ENCODE data around the gene KIAA2012.
A peak's percentile ranks its signal among the peaks of the same experiment; 100 is the strongest.

Gene KIAA2012

GRCh38 chr2:202030691-202031090 is 42.4 kb upstream of the KIAA2012 start:
- peaks cover 4% of the 10 kb centered on the region for H3K4me1 ChIP-seq
- H3K4me3 ChIP-seq (ENCODE audit: low read depth, low read length): no peak overlapping the region
- no peak for TF ChIP-seq CTCF (IDR thresholded peaks at IDR 0.05)
- no peaks in the 10 kb centered on the region for H3K79me2 ChIP-seq
- H3K27me3 ChIP-seq (ENCODE audit: control insufficient read depth, insufficient read depth, low read length): no peaks in the 10 kb centered on the region
- H3K9me3 ChIP-seq (ENCODE audit: control insufficient read depth, low read length): no peaks in the 10 kb centered on the region
- H2AFZ ChIP-seq: no peak overlapping the region
- no peak overlapping the region for H3K27ac ChIP-seq
- no peak overlapping the region for H3K4me2 ChIP-seq (ENCODE audit: low read length)
- no peak overlapping the region for H3K9ac ChIP-seq
- no peaks in the 10 kb centered on the region for H3K36me3 ChIP-seq (ENCODE audit: control insufficient read depth, insufficient read depth, low read length)

- Histone ChIP-seq H3K9ac (no peak overlapping the region), H3K4me1 (peaks cover 4% of the 10 kb centered on the region), H3K79me2 (no peaks in the 10 kb centered on the region), H3K9me3 (ENCODE audit: control insufficient read depth, low read length) (no peaks in the 10 kb centered on the region), H3K36me3 (ENCODE audit: control insufficient read depth, insufficient read depth, low read length) (no peaks in the 10 kb centered on the region), H3K4me2 (ENCODE audit: low read length) (no peak overlapping the region), H3K4me3 (ENCODE audit: low read depth, low read length) (no peak overlapping the region), H3K27ac (no peak overlapping the region), H2AFZ (no peak overlapping the region), H3K27me3 (ENCODE audit: control insufficient read depth, insufficient read depth, low read length) (no peaks in the 10 kb centered on the region)
- no peak for TF ChIP-seq CTCF (IDR thresholded peaks at IDR 0.05)
These were observed 41.7 kb upstream of the KIAA2012 start for GRCh38 chr2:202031246-202031951.

- no peaks in the 10 kb centered on the region for H3K27me3 ChIP-seq (ENCODE audit: control insufficient read depth, insufficient read depth, low read length)
- TF ChIP-seq CTCF (IDR thresholded peaks at IDR 0.05): no peak
These were observed 40.2 kb upstream of the KIAA2012 start for GRCh38 chr2:202032846-202033316.

GRCh38 chr2:202033317-202034248 is 39.5 kb upstream of the KIAA2012 start, which contains the start of gene FZD7:
TSS of gene FZD7 (plus strand) at chr2:202033855. CDS start at chr2:202034648, 793 bp downstream.
- Histone ChIP-seq H3K79me2 (no peaks in the 10 kb centered on the region), H3K27ac (peak within 1 kb of the TSS; percentile 75), H2AFZ (peak within 1 kb of the TSS; percentile 100), H3K36me3 (ENCODE audit: control insufficient read depth, insufficient read depth, low read length) (no peaks in the 10 kb centered on the region), H3K4me1 (peaks cover 4% of the 10 kb centered on the region), H3K27me3 (ENCODE audit: control insufficient read depth, insufficient read depth, low read length) (no peaks in the 10 kb centered on the region), H3K4me3 (ENCODE audit: low read depth, low read length) (peak within 1 kb of the TSS; percentile 82), H3K9me3 (ENCODE audit: control insufficient read depth, low read length) (no peaks in the 10 kb centered on the region), H3K9ac (peak within 1 kb of the TSS; percentile 34), H3K4me2 (ENCODE audit: low read length) (peak within 1 kb of the TSS; percentile 96)
- TF ChIP-seq CTCF (IDR thresholded peaks at IDR 0.05): no peak

More at GRCh38 chr2:202032846-202033316, 40.2 kb upstream of the KIAA2012 start:
- Histone ChIP-seq H3K27ac (peak overlapping the region; percentile 75), H3K9ac (peak overlapping the region; percentile 34), H2AFZ (peak overlapping the region; percentile 100), H3K4me3 (ENCODE audit: low read depth, low read length) (peak overlapping the region; percentile 82), H3K4me2 (ENCODE audit: low read length) (peak overlapping the region; percentile 96), H3K36me3 (ENCODE audit: control insufficient read depth, insufficient read depth, low read length) (no peaks in the 10 kb centered on the region), H3K79me2 (no peaks in the 10 kb centered on the region), H3K4me1 (peaks cover 4% of the 10 kb centered on the region), H3K9me3 (ENCODE audit: control insufficient read depth, low read length) (no peaks in the 10 kb centered on the region)
